Measurements from ENCODE around the gene B3GNT2.

DNA sequence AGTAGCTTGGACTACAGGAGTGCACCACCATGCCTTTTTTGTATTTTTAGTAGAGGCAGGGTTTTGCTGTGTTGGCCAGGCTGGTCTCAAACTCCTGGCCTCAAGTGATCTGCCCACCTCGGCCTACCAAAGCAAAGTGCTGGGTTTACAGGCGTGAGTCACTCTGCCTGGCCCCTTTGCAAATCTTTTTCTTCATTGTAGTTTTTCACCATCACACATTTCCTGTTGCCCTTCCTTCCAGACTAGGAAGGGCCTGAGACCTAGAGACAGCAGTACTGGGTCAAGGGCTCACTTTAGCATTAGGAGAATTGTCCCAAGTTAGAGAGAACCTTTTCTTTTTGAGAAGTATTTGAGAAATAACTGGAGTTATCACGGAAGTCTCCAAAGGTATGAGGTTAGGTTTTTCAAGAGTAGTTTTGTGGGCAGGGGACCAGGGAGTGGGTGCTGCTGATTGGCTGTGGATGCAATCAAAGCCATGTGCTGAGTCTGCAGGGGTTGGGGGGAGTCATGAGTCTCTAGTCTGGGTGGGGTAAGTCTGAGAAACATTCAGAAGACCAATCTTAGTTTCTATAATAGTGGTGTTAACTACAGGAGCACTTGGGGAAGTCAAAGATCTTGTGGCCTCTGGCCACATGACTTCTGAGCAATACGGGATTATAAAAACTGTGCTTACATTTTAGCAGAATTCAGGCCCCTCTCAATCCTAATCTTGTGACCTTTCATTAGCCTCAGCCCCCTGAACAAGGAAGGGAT, 23.7 kb downstream of the B3GNT2 start:
- TF ChIP-seq POLR2A (IDR thresholded peaks at IDR 0.05) (no peak), EP300 (IDR thresholded peaks at IDR 0.05; ENCODE audit: low read depth) (no peak), POLR2AphosphoS5 (IDR thresholded peaks at IDR 0.05) (no peak)
- TF ChIP-seq, protein P1, sequence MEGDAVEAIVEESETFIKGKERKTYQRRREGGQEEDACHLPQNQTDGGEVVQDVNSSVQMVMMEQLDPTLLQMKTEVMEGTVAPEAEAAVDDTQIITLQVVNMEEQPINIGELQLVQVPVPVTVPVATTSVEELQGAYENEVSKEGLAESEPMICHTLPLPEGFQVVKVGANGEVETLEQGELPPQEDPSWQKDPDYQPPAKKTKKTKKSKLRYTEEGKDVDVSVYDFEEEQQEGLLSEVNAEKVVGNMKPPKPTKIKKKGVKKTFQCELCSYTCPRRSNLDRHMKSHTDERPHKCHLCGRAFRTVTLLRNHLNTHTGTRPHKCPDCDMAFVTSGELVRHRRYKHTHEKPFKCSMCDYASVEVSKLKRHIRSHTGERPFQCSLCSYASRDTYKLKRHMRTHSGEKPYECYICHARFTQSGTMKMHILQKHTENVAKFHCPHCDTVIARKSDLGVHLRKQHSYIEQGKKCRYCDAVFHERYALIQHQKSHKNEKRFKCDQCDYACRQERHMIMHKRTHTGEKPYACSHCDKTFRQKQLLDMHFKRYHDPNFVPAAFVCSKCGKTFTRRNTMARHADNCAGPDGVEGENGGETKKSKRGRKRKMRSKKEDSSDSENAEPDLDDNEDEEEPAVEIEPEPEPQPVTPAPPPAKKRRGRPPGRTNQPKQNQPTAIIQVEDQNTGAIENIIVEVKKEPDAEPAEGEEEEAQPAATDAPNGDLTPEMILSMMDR (IDR thresholded peaks at IDR 0.05), result no peak
